LNCaP clone FGC (cell line): ENCODE results near the gene SERPINA10.
"Not testable (repeated sequence)": the region's sequence is repeated elsewhere in the genome, so short reads cannot be mapped to it uniquely, and the experiment has no call there.

ENCODE experiments used
- DNase-seq: peaks from one replicate; pipeline ENCODE4 v3.0.0-alpha.2; 2011; ENCODE audit warnings: low read depth
- H3K4me3 ChIP-seq: 2 replicates; pipeline ENCODE4 v1.5.1; 2011; ENCODE audit warnings: mild to moderate bottlenecking, low read depth, low read length, control low read depth
- TF ChIP-seq, protein P1 (sequence below): IDR thresholded peaks from 2 replicates; pipeline ENCODE4 v1.5.1; 2012; ENCODE audit warnings: mild to moderate bottlenecking; ENCODE audit not compliant: control insufficient read depth, insufficient read depth; ENCODE audit errors: extremely low read depth

The SERPINA10 gene

GRCh38 chr14:94306047-94306978 is 13.2 kb upstream of the SERPINA10 start:
- no peak overlapping the region for H3K4me3 ChIP-seq
- DNase-seq, result no peak
- TF ChIP-seq, protein P1, sequence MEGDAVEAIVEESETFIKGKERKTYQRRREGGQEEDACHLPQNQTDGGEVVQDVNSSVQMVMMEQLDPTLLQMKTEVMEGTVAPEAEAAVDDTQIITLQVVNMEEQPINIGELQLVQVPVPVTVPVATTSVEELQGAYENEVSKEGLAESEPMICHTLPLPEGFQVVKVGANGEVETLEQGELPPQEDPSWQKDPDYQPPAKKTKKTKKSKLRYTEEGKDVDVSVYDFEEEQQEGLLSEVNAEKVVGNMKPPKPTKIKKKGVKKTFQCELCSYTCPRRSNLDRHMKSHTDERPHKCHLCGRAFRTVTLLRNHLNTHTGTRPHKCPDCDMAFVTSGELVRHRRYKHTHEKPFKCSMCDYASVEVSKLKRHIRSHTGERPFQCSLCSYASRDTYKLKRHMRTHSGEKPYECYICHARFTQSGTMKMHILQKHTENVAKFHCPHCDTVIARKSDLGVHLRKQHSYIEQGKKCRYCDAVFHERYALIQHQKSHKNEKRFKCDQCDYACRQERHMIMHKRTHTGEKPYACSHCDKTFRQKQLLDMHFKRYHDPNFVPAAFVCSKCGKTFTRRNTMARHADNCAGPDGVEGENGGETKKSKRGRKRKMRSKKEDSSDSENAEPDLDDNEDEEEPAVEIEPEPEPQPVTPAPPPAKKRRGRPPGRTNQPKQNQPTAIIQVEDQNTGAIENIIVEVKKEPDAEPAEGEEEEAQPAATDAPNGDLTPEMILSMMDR, result no peak

GRCh38 chr14:94305620-94306019 is 12.6 kb upstream of the SERPINA10 start:
- TF ChIP-seq, protein P1, result no peak
- H3K4me3 ChIP-seq, result no peak overlapping the region
- DNase-seq, result no peak

- TF ChIP-seq, protein P1, result no peak
- DNase-seq, result no peak
- H3K4me3 ChIP-seq, result no peak overlapping the region
These were observed 11.2 kb upstream of the SERPINA10 start for GRCh38 chr14:94304243-94304642.

DNA sequence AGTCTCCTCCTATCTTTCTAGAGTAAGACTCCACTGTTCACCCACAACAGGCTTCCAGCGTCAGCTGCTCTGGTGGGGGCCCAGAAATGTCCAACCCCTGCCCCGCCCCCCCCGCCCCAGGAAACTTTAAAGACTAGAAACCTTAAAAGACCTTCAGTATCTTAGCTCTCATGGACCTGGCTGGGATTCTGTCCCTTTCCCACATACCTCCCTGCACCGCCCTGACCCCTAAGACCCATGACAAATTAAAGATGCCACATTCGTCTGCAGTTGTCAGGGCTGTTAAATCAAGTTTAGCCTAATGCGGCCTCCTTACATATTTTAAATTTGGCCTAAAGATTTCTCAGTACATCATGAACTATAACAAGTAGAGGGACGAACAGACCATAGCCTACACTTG is 10.0 kb upstream of the SERPINA10 start:
- H3K4me3 ChIP-seq, result no peak overlapping the region
- no peak for DNase-seq
- TF ChIP-seq, protein P1, result no peak

- no peak for DNase-seq
- TF ChIP-seq, protein P1, result no peak
- no peak overlapping the region for H3K4me3 ChIP-seq
These were observed 5.1 kb upstream of the SERPINA10 start for GRCh38 chr14:94298130-94298529.

- not testable (repeated sequence) for DNase-seq, H3K4me3 ChIP-seq
These were observed 3.1 kb upstream of the SERPINA10 start for GRCh38 chr14:94296181-94296545.

DNA sequence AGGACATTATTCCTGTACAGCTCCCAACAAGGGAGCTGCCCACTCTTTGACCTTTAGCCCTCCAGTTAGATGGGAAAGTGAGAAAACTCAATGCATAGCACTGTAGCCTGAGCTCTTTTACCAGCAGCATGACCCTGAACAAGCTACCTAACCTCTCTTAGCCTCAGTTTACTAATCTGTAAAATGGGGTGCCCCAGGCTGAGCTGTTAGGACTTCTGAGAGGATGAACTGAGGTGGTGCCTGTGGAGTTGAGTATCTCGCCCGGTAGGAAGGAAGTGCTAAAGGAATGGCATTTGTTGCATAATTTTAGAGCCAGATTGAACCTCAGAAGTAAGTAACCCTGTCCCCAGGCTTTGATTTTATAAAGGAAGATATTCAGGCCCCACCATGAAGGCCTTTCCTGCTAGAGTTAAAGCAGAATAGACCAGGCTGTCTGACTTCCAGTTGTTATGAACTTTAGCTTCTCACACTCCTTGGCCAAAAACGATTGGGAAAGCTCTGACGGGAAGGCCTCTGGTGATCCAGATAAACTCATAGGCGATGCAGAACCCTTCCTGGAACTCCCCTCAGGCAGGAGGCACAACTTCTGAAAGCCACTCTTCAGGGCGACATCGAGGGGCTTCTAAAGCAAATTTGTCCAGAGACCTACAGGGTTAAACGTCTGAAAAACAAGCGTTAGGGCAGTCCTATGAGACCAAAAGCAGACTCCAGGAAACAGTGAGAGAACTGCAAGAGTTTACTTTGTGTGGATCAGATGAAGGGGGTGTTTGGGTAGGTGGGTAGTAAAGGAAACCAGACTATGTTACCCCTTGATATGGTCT is 2.5 kb upstream of the SERPINA10 start:
- TF ChIP-seq, protein P1, result no peak
- no peak for DNase-seq
- H3K4me3 ChIP-seq, result no peak overlapping the region
